IPS DF 6.9 (cell line): ENCODE results near the gene NR1H2.

Experiments used
- DNase-seq: peaks from one replicate; pipeline ENCODE4 v3.0.0-alpha.2; 2013; ENCODE audit warnings: low read depth, low spot score
- H3K27ac ChIP-seq: one replicate; pipeline ENCODE4 v1.5.1; 2013; ENCODE audit warnings: low read length, control low read depth
- H3K27me3 ChIP-seq: 2 replicates; pipeline ENCODE4 v1.6.1; 2013; ENCODE audit warnings: mild to moderate bottlenecking, low read length; ENCODE audit not compliant: control insufficient read depth, insufficient read depth
- H3K36me3 ChIP-seq: 2 replicates; pipeline ENCODE4 v1.6.1; 2013; ENCODE audit warnings: low read length; ENCODE audit not compliant: control insufficient read depth, insufficient read depth
- H3K4me1 ChIP-seq: 2 replicates; pipeline ENCODE4 v1.6.1; 2013; ENCODE audit warnings: low read length; ENCODE audit not compliant: control insufficient read depth, insufficient read depth
- H3K4me3 ChIP-seq: 2 replicates; pipeline ENCODE4 v1.5.1; 2013; ENCODE audit warnings: mild to moderate bottlenecking, low read length
- H3K9me3 ChIP-seq: 2 replicates; pipeline ENCODE4 v1.6.1; 2013; ENCODE audit warnings: low read length, inconsistent platforms; ENCODE audit not compliant: control insufficient read depth, insufficient read depth
- WGBS: extraction: QIAGEN DNeasy Blood & Tissue Kit; methylation state at CpG from one replicate; pipeline ENCODE4 v1.1.7; 2013; ENCODE audit warnings: mixed read lengths, missing lambda C conversion rate; ENCODE audit not compliant: insufficient read length, insufficient coverage; 5-methylcytosine and 5-hydroxymethylcytosine counted together

Gene NR1H2

GRCh38 chr19:50362030-50362412 is 14.2 kb upstream of the NR1H2 start:
- no peak for DNase-seq
- Histone ChIP-seq H3K4me3 (no peak overlapping the region), H3K36me3 (no peaks in the 10 kb centered on the region), H3K27ac (no peak overlapping the region), H3K4me1 (no peaks in the 10 kb centered on the region), H3K27me3 (no peaks in the 10 kb centered on the region), H3K9me3 (no peaks in the 10 kb centered on the region)
- WGBS = no CpG with 5 or more reads among the region's 7 CpGs

GRCh38 chr19:50362656-50363424 is 13.4 kb upstream of the NR1H2 start:
- WGBS = no CpG with 5 or more reads among the region's 11 CpGs
- Histone ChIP-seq H3K27me3 (no peaks in the 10 kb centered on the region), H3K4me3 (no peak overlapping the region), H3K27ac (no peak overlapping the region), H3K36me3 (no peaks in the 10 kb centered on the region), H3K9me3 (no peaks in the 10 kb centered on the region), H3K4me1 (no peaks in the 10 kb centered on the region)
- no peak for DNase-seq

- DNase-seq = no peak
- Histone ChIP-seq H3K4me3 (no peak within 1 kb of the TSS), H3K27ac (no peak within 1 kb of the TSS), H3K27me3 (no peaks in the 10 kb centered on the region), H3K4me1 (peaks cover 1% of the 10 kb centered on the region; the same call in 1 of the 2 replicates), H3K9me3 (no peaks in the 10 kb centered on the region), H3K36me3 (no peaks in the 10 kb centered on the region)
- WGBS = no CpG with 5 or more reads among the region's 11 CpGs
Measured at GRCh38 chr19:50365434-50366306, 10.6 kb upstream of the NR1H2 start, which contains the start of gene NAPSA. NAPSA (minus strand) TSS chr19:50365639; CDS start chr19:50365621, 18 bp downstream.

- no peak for DNase-seq
- peak overlapping the region; percentile 40; the same call in 1 of the 2 replicates for H3K4me3 ChIP-seq
- H3K27me3 ChIP-seq = no peaks in the 10 kb centered on the region
- H3K9me3 ChIP-seq = no peaks in the 10 kb centered on the region
- no peaks in the 10 kb centered on the region for H3K36me3 ChIP-seq
- peaks cover 1% of the 10 kb centered on the region; the same call in 1 of the 2 replicates for H3K4me1 ChIP-seq
- H3K27ac ChIP-seq = no peak overlapping the region
- no CpG with 5 or more reads among the region's 34 CpGs for WGBS
Measured at GRCh38 chr19:50368649-50369570, 7.3 kb upstream of the NR1H2 start.

GRCh38 chr19:50371914-50372475 is 4.3 kb upstream of the NR1H2 start:
- H3K4me1 ChIP-seq = peaks cover 1% of the 10 kb centered on the region; the same call in 1 of the 2 replicates
- H3K4me3 ChIP-seq = no peak overlapping the region
- no peaks in the 10 kb centered on the region for H3K9me3 ChIP-seq
- no peaks in the 10 kb centered on the region for H3K27me3 ChIP-seq
- no peaks in the 10 kb centered on the region for H3K36me3 ChIP-seq
- H3K27ac ChIP-seq = no peak overlapping the region
- WGBS = no CpG with 5 or more reads among the region's 10 CpGs
- no peak for DNase-seq

- Histone ChIP-seq H3K4me1 (no peaks in the 10 kb centered on the region), H3K4me3 (no peak overlapping the region; the same call in 1 of the 2 replicates), H3K9me3 (no peaks in the 10 kb centered on the region), H3K27ac (no peak overlapping the region), H3K27me3 (no peaks in the 10 kb centered on the region), H3K36me3 (peaks cover 33% of the 10 kb centered on the region)
- DNase-seq = no peak
- WGBS = no CpG with 5 or more reads among the region's 7 CpGs
Measured at GRCh38 chr19:50377051-50377461, 799 bp downstream of the NR1H2 start.

GRCh38 chr19:50377517-50377916 is 1.3 kb downstream of the NR1H2 start:
- peaks cover 37% of the 10 kb centered on the region for H3K36me3 ChIP-seq
- no peaks in the 10 kb centered on the region for H3K27me3 ChIP-seq
- no peak overlapping the region for H3K4me3 ChIP-seq
- H3K9me3 ChIP-seq = no peaks in the 10 kb centered on the region
- H3K4me1 ChIP-seq = no peaks in the 10 kb centered on the region
- WGBS = no CpG with 5 or more reads among the region's 9 CpGs
- H3K27ac ChIP-seq = no peak overlapping the region
- no peak for DNase-seq

- Histone ChIP-seq H3K27ac (no peak overlapping the region), H3K27me3 (no peaks in the 10 kb centered on the region), H3K36me3 (peaks cover 38% of the 10 kb centered on the region), H3K4me1 (no peaks in the 10 kb centered on the region), H3K9me3 (no peaks in the 10 kb centered on the region), H3K4me3 (no peak overlapping the region)
- no peak for DNase-seq
- no CpG with 5 or more reads among the region's 36 CpGs for WGBS
Measured at GRCh38 chr19:50378169-50378862, 2.1 kb downstream of the NR1H2 start.

- no peaks in the 10 kb centered on the region for H3K4me1 ChIP-seq
- peaks cover 38% of the 10 kb centered on the region for H3K36me3 ChIP-seq
- no peaks in the 10 kb centered on the region for H3K9me3 ChIP-seq
- no peak for DNase-seq
- H3K4me3 ChIP-seq = no peak overlapping the region
- H3K27me3 ChIP-seq = no peaks in the 10 kb centered on the region
- WGBS = no CpG with 5 or more reads among the region's 10 CpGs
- H3K27ac ChIP-seq = no peak overlapping the region
Measured at GRCh38 chr19:50378863-50379236, 2.6 kb downstream of the NR1H2 start.
